Measurements from ENCODE around the gene PPP2R3C.

Gene PPP2R3C

GRCh38 chr14:35121887-35122695 is at the start of gene PPP2R3C, which contains the start of gene PRORP:
Gene PPP2R3C, minus strand, starts transcription at chr14:35121990. Its CDS starts 31 bp downstream, at chr14:35121959.
Gene PRORP, plus strand, starts transcription at chr14:35122552. Its CDS starts 694 bp downstream, at chr14:35123246.
- Histone ChIP-seq H3K9me3 (ENCODE audit: control insufficient read depth, insufficient read depth, low read length) (no peaks in the 10 kb centered on the region), H3K4me1 (ENCODE audit: control insufficient read depth, low read length) (peaks cover 39% of the 10 kb centered on the region), H4K20me1 (ENCODE audit: control insufficient read depth, insufficient read depth, low read depth, low read length) (no peaks in the 10 kb centered on the region), H3F3A (ENCODE audit: control insufficient read depth, insufficient read depth) (peaks cover 3% of the 10 kb centered on the region; the same call in 1 of the 2 replicates), H3K9me2 (replicated peaks; ENCODE audit: control insufficient read depth, low read length) (no peaks in the 10 kb centered on the region), H3K4me2 (ENCODE audit: low read length) (peak within 1 kb of the TSS; percentile 91), H3K79me2 (ENCODE audit: control insufficient read depth, low read length) (peaks cover 57% of the 10 kb centered on the region), H3K27ac (ENCODE audit: low read depth, low read length) (peak within 1 kb of the TSS; percentile 92), H3K4me3 (ENCODE audit: low read length) (peak within 1 kb of the TSS; percentile 92), H3K36me3 (ENCODE audit: control insufficient read depth, low read length) (peaks cover 28% of the 10 kb centered on the region), H3K27me3 (ENCODE audit: control insufficient read depth, low read length) (no peaks in the 10 kb centered on the region)
- TF ChIP-seq EZH2phosphoT487 (IDR thresholded peaks at IDR 0.05; ENCODE audit: borderline replicate concordance, low read length) = no peak
- TF ChIP-seq CTCF (IDR thresholded peaks at IDR 0.05; ENCODE audit: low read depth, low read length, poor library complexity, severe bottlenecking) = no peak

GRCh38 chr14:35167496-35167895 is 45.7 kb upstream of the PPP2R3C start:
- Histone ChIP-seq H4K20me1 (ENCODE audit: control insufficient read depth, insufficient read depth, low read depth, low read length) (no peaks in the 10 kb centered on the region), H3K4me2 (ENCODE audit: low read length) (no peak overlapping the region), H3K27ac (ENCODE audit: low read depth, low read length) (no peak overlapping the region), H3K4me3 (ENCODE audit: low read length) (no peak overlapping the region), H3K9me2 (replicated peaks; ENCODE audit: control insufficient read depth, low read length) (no peaks in the 10 kb centered on the region), H3K36me3 (ENCODE audit: control insufficient read depth, low read length) (peaks cover 5% of the 10 kb centered on the region; the same call in 1 of the 2 replicates), H3K27me3 (ENCODE audit: control insufficient read depth, low read length) (no peaks in the 10 kb centered on the region), H3K79me2 (ENCODE audit: control insufficient read depth, low read length) (peaks cover 2% of the 10 kb centered on the region; the same call in 1 of the 2 replicates), H3K9me3 (ENCODE audit: control insufficient read depth, insufficient read depth, low read length) (no peaks in the 10 kb centered on the region), H3K4me1 (ENCODE audit: control insufficient read depth, low read length) (no peaks in the 10 kb centered on the region), H3F3A (ENCODE audit: control insufficient read depth, insufficient read depth) (no peaks in the 10 kb centered on the region)
- no peak for TF ChIP-seq EZH2phosphoT487 (IDR thresholded peaks at IDR 0.05; ENCODE audit: borderline replicate concordance, low read length)
- no peak for TF ChIP-seq CTCF (IDR thresholded peaks at IDR 0.05; ENCODE audit: low read depth, low read length, poor library complexity, severe bottlenecking)

- H3K9me3 ChIP-seq (ENCODE audit: control insufficient read depth, insufficient read depth, low read length) = no peaks in the 10 kb centered on the region
- no peak overlapping the region for H3K4me3 ChIP-seq (ENCODE audit: low read length)
- peaks cover 2% of the 10 kb centered on the region; the same call in 1 of the 2 replicates for H3K79me2 ChIP-seq (ENCODE audit: control insufficient read depth, low read length)
- H3F3A ChIP-seq (ENCODE audit: control insufficient read depth, insufficient read depth) = no peaks in the 10 kb centered on the region
- H3K36me3 ChIP-seq (ENCODE audit: control insufficient read depth, low read length) = peaks cover 5% of the 10 kb centered on the region; the same call in 1 of the 2 replicates
- no peaks in the 10 kb centered on the region for H4K20me1 ChIP-seq (ENCODE audit: control insufficient read depth, insufficient read depth, low read depth, low read length)
- no peak overlapping the region for H3K4me2 ChIP-seq (ENCODE audit: low read length)
- no peak for TF ChIP-seq EZH2phosphoT487 (IDR thresholded peaks at IDR 0.05; ENCODE audit: borderline replicate concordance, low read length)
- TF ChIP-seq CTCF (IDR thresholded peaks at IDR 0.05; ENCODE audit: low read depth, low read length, poor library complexity, severe bottlenecking) = no peak
- no peaks in the 10 kb centered on the region for H3K9me2 ChIP-seq (replicated peaks; ENCODE audit: control insufficient read depth, low read length)
- no peaks in the 10 kb centered on the region for H3K27me3 ChIP-seq (ENCODE audit: control insufficient read depth, low read length)
- H3K27ac ChIP-seq (ENCODE audit: low read depth, low read length) = no peak overlapping the region
- no peaks in the 10 kb centered on the region for H3K4me1 ChIP-seq (ENCODE audit: control insufficient read depth, low read length)
Measured at GRCh38 chr14:35164849-35165248, 43.1 kb upstream of the PPP2R3C start.

Measured in DOHH2 (cell line).